DMS114 treated with DMSO at 0.1 percent for 48 hours (cell line): Measurements from ENCODE around the gene PRSS53.
"Not testable (repeated sequence)": the region's sequence is repeated elsewhere in the genome, so short reads cannot be mapped to it uniquely, and the experiment has no call there.

Experiments
- DNase-seq: peaks from one replicate; lab custom pipeline; 2025; ENCODE audit not compliant: unreplicated experiment; lab: John Stamatoyannopoulos, UW

The PRSS53 gene

DNA sequence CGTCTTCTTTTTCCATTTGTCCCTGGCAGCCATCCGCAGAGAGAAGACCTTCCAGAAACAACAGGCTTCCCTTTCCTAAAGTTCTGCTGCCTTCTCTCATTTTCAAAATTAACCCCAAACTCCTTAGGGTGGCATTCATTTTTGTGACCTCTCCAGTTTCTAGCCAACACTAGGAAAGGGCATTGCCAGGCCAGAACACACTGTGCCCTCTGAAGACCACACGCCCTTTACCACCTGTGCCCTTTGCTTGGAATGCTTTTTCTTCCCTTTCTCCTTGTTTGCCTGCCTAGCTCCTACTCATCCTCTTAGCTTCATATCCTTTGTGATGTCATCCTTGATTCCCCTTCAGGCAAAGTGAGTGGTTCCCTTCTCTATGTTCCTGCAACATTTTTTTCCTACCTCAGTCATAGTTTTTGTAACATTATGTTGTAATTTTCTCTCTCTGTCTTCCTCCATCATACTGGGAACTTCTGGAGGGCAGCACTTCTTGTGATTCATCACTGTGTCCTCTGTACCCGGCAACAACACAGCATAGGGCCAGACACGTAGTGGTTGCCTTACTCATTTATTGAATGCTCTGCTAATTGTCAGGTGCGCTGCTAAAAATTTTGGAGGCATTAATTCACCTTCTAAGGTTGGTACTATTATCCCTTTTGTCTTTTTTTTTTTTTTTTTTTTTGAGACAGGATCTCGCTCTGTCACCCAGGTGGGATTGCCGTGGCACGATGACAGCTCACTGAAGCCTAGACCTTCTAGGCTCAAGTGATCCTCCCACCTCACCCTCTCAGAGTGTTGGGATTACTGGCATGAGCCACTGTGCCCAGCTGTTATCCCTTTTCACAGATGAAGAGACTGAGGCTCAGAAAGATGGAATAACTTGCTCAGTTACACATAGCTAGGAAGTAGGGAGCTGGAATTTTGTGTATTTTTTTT, 29.7 kb upstream of the PRSS53 start:
- no peak for DNase-seq

GRCh38 chr16:31117384-31118222, 28.9 kb upstream of the PRSS53 start, which contains the start of gene KAT8:
TSS of gene KAT8 (plus strand) at chr16:31117664. CDS start at chr16:31117682, 18 bp downstream.
- DNase-seq: peak; percentile 97

- DNase-seq: no peak
Observed at GRCh38 chr16:31114468-31114867, 25.7 kb upstream of the PRSS53 start.

GRCh38 chr16:31113121-31114120, 24.7 kb upstream of the PRSS53 start:
- DNase-seq: no peak

- no peak for DNase-seq
Observed at GRCh38 chr16:31112711-31113110, 24.0 kb upstream of the PRSS53 start.

DNA sequence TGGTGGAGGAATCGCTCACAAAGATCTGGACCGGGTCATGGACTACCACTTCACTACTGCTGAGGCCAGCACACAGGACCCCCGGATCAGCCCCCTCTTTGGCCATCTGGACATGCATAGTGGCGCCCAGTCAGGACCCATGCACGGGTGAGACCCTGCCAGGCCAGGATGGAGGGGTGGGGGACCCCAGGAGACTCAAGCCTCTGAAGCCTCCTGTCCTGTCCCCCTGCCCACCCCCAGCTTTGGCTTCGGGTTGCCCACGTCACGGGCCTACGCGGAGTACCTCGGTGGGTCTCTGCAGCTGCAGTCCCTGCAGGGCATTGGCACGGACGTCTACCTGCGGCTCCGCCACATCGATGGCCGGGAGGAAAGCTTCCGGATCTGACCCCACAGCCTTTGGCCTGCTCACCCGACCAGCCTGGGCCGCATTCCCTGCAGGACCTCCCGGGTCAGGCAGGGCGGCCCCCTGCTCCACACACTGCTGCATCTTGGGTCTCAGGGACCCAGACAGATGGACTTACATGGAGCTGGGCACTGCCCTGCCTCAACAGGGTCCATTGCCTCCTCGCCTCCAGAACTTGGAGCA, 23.2 kb upstream of the PRSS53 start:
- no peak for DNase-seq

DNA sequence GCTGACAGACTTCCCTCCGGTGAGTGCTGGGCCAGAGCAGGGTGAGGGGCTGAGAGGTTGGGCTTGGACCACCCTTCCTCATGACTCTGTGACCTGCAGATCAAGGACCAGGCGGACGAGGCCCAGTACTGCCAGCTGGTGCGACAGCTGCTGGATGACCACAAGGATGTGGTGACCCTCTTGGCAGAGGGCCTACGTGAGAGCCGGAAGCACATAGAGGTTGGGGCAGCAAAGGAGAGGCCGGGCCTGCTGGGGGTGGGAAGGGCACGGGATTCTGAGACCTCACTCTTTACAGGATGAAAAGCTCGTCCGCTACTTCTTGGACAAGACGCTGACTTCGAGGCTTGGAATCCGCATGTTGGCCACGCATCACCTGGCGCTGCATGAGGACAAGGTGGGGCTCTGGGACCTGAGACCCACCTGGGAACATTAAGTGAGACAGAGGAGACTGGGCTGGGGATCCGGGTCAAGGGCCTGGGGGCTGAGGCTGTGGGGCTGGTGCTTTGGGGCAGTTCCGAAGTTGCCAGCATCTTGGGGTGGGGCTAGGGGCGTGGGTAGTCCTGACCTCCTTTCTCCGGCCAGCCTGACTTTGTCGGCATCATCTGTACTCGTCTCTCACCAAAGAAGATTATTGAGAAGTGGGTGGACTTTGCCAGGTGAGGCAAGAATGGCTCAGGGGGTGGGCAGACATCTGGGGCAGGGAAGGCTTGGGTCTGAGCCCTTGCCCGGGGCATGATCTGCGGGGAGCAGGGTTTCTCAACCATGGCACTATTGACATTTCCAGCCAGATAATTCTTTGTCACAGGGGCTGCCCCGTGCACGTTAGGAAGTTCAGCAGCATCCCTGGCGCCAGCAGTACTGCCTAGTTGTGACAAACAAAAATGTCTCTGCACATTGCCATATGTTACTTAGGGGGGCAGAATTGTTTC, 21.6 kb upstream of the PRSS53 start:
- DNase-seq: no peak

- no peak for DNase-seq
Observed at GRCh38 chr16:31109622-31110021, 20.9 kb upstream of the PRSS53 start.

- no peak for DNase-seq
Observed at GRCh38 chr16:31108794-31109558, 20.2 kb upstream of the PRSS53 start.

- peak; percentile 67 for DNase-seq
Observed at GRCh38 chr16:31108035-31108793, 19.5 kb upstream of the PRSS53 start, which contains the start of gene BCKDK. TSS of gene BCKDK (plus strand) at chr16:31108386. CDS start at chr16:31109224, 838 bp downstream.

GRCh38 chr16:31107465-31107867, 18.7 kb upstream of the PRSS53 start:
- DNase-seq: no peak

GRCh38 chr16:31106509-31107464, 18.0 kb upstream of the PRSS53 start:
- DNase-seq: no peak

- DNase-seq: no peak
Observed at GRCh38 chr16:31105677-31106213, 17.0 kb upstream of the PRSS53 start.

DNA sequence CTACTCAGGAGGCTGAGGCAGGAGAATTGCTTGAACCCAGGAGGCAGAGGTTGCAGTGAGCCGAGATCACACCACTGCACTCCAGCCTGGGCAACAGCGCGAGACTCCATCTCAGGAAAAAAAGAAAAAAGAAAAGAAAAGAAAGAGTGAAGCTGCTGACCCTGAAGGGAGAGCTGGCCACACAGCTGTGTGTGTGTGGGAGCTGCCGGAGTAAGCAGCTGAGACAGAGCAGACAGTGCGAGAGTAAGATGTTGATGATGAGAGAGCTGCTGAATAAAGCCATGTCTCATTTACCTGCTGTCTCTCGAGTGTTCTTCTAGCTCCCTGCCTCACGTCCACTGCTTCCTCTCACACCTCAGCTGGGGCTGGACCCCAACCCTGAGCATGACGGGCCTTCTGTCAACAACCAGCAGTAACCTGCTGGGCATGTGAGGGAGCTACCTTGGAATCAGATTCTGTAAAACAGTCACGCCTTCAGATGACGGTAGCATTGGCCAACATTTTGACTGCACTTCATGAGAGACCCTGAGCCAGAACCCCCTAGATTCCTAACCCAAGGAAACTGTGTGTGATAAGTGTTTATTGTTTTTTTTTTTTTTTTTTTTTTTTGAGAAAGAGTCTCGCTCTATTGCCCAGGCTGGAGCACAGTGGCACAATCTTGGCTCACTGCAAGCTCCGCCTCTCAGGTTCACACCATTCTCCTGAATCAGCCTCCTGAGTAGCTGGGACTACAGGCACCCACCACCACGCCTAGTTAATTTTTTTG, 12.3 kb upstream of the PRSS53 start:
- not testable (repeated sequence) for DNase-seq

- DNase-seq: no peak
Observed at GRCh38 chr16:31099860-31100638, 11.3 kb upstream of the PRSS53 start.
